ENCODE results near the gene UBE2O.

The UBE2O gene

DNA sequence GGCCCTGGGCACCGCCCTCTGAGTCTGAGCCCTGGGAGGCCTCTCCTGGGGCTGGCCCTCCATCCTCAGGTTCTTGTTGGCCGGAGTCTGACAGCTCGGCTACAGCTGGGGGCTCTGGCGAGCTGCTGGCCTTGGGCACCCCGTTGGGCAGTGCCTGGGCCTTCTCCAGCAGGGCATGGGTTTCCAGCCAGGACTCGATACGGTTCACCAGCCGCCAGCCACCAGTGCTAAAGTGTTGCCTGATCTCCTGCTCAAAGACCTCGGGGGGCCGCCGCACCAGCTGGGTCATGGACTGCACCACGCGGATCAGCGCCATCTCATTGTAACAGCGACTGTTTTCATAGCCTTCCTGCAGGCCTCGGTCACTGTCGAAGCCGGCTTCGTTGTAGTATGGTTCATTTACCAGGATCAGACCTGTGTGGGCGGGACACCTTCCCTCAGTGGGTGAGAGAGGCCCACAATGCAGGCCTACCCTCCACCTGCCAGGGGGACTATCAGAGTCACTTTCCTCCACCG is 61.7 kb downstream of the UBE2O start:
- no peak for DNase-seq (ENCODE audit: low spot score)
- no peak overlapping the region for H3K4me3 ChIP-seq (ENCODE audit: low read length in 2 of 2)
- no peak overlapping the region for H3K18ac ChIP-seq (ENCODE audit: low read length)
- H2AFZ ChIP-seq (ENCODE audit: low read length) = no peak overlapping the region
- H3K36me3 ChIP-seq (replicated peaks in 1 of 2; ENCODE audit: control insufficient read depth in 2 of 2, insufficient read depth in 2 of 2, low read length in 2 of 2) = peaks cover 36 to 75% of the 10 kb centered on the region in 2 donors
- no peak overlapping the region for H2BK120ac ChIP-seq (ENCODE audit: low read depth, low read length)
- no peak overlapping the region for H2BK12ac ChIP-seq (ENCODE audit: low read length)
- H4K8ac ChIP-seq (ENCODE audit: low read depth, low read length) = no peak overlapping the region
- no peak overlapping the region for H3K27ac ChIP-seq (replicated peaks; ENCODE audit: low read length)
- H2BK15ac ChIP-seq (ENCODE audit: low read length) = no peak overlapping the region
- H3K14ac ChIP-seq (ENCODE audit: low read length) = no peak overlapping the region
- H3K9ac ChIP-seq (ENCODE audit: low read depth, low read length, poor library complexity) = no peak overlapping the region
- no CpG with 5 or more reads among the region's 21 CpGs for WGBS, 2 donors (ENCODE audit: extremely low coverage in 2 of 2, insufficient read length in 2 of 2, insufficient replicate concordance in 1 of 2)
- H2BK5ac ChIP-seq (ENCODE audit: low read length) = no peak overlapping the region
- no peak overlapping the region for H3K4ac ChIP-seq (ENCODE audit: low read length)
- H3K9me3 ChIP-seq (replicated peaks in 1 of 2; ENCODE audit: control insufficient read depth in 2 of 2, insufficient read depth in 1 of 2, low read depth in 1 of 2, low read length in 2 of 2) = peaks cover 0 to 1% of the 10 kb centered on the region in 2 donors
- no peaks in the 10 kb centered on the region for H3K27me3 ChIP-seq (ENCODE audit: control insufficient read depth in 3 of 3, insufficient read depth in 3 of 3, low read depth in 1 of 3, low read length in 3 of 3)
- peaks cover 0 to 11% of the 10 kb centered on the region in 2 donors for H3K4me1 ChIP-seq (ENCODE audit: control insufficient read depth in 2 of 2, insufficient read depth in 1 of 2, low read depth in 1 of 2, low read length in 2 of 2)
- no peak overlapping the region for H3K23ac ChIP-seq (ENCODE audit: low read depth, low read length, poor library complexity)
- H3K4me2 ChIP-seq (ENCODE audit: insufficient read depth, low read length, poor library complexity, severe bottlenecking) = peak overlapping the region; percentile 23
- H4K91ac ChIP-seq (ENCODE audit: low read depth, low read length, poor library complexity) = no peak overlapping the region
- H3K79me1 ChIP-seq (ENCODE audit: low read depth, low read length) = peaks cover 4% of the 10 kb centered on the region
- no peak overlapping the region for H2AK5ac ChIP-seq (ENCODE audit: low read depth, low read length)

DNA sequence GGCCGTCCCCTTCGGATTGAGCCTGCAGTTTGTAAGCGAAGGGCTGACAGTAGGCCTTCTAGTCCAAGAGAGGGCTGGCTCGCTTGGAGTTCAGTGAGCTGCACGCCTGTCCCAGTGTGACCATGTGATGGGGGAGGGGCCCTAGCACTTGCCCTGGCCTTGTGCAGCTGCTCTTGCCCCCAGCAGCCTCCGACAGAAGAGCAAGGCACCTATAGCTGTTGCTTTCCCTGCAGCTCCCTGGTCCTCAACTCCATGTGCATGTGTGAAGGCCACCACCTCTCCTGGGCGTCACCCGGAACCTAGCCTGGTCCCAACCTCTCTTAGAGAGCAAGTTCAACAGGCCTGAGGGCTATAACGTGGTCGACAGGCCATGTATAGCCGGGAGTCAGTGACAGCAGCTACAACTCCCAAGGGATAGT is 62.9 kb downstream of the UBE2O start:
- H3K27ac ChIP-seq (replicated peaks; ENCODE audit: low read length) = no peak overlapping the region
- WGBS, 2 donors (ENCODE audit: extremely low coverage in 2 of 2, insufficient read length in 2 of 2, insufficient replicate concordance in 1 of 2) = no CpG with 5 or more reads among the region's 11 CpGs
- H3K4me1 ChIP-seq (ENCODE audit: control insufficient read depth in 2 of 2, insufficient read depth in 1 of 2, low read depth in 1 of 2, low read length in 2 of 2) = peaks cover 0 to 15% of the 10 kb centered on the region in 2 donors
- H4K8ac ChIP-seq (ENCODE audit: low read depth, low read length) = no peak overlapping the region
- H3K18ac ChIP-seq (ENCODE audit: low read length) = no peak overlapping the region
- no peak overlapping the region for H2AK5ac ChIP-seq (ENCODE audit: low read depth, low read length)
- H3K79me1 ChIP-seq (ENCODE audit: low read depth, low read length) = peaks cover 5% of the 10 kb centered on the region
- H3K23ac ChIP-seq (ENCODE audit: low read depth, low read length, poor library complexity) = peak overlapping the region; percentile 80
- no peak overlapping the region for H3K4ac ChIP-seq (ENCODE audit: low read length)
- H3K9ac ChIP-seq (ENCODE audit: low read depth, low read length, poor library complexity) = peak overlapping the region; percentile 50
- no peak overlapping the region for H3K14ac ChIP-seq (ENCODE audit: low read length)
- H2AFZ ChIP-seq (ENCODE audit: low read length) = no peak overlapping the region
- H2BK12ac ChIP-seq (ENCODE audit: low read length) = no peak overlapping the region
- H2BK15ac ChIP-seq (ENCODE audit: low read length) = peak overlapping the region; percentile 39
- H2BK5ac ChIP-seq (ENCODE audit: low read length) = peak overlapping the region; percentile 19
- peaks cover 2 to 6% (median 4%) of the 10 kb centered on the region in 3 experiments for H3K27me3 ChIP-seq (ENCODE audit: control insufficient read depth in 3 of 3, insufficient read depth in 3 of 3, low read depth in 1 of 3, low read length in 3 of 3)
- no peak overlapping the region for H4K91ac ChIP-seq (ENCODE audit: low read depth, low read length, poor library complexity)
- peaks cover 28 to 65% of the 10 kb centered on the region in 2 donors for H3K36me3 ChIP-seq (replicated peaks in 1 of 2; ENCODE audit: control insufficient read depth in 2 of 2, insufficient read depth in 2 of 2, low read length in 2 of 2)
- no peak overlapping the region for H3K4me2 ChIP-seq (ENCODE audit: insufficient read depth, low read length, poor library complexity, severe bottlenecking)
- no peak for DNase-seq (ENCODE audit: low spot score)
- no peak overlapping the region for H3K4me3 ChIP-seq (ENCODE audit: low read length in 2 of 2)
- peaks cover 0 to 4% of the 10 kb centered on the region in 2 donors for H3K9me3 ChIP-seq (replicated peaks in 1 of 2; ENCODE audit: control insufficient read depth in 2 of 2, insufficient read depth in 1 of 2, low read depth in 1 of 2, low read length in 2 of 2)
- H2BK120ac ChIP-seq (ENCODE audit: low read depth, low read length) = no peak overlapping the region

DNA sequence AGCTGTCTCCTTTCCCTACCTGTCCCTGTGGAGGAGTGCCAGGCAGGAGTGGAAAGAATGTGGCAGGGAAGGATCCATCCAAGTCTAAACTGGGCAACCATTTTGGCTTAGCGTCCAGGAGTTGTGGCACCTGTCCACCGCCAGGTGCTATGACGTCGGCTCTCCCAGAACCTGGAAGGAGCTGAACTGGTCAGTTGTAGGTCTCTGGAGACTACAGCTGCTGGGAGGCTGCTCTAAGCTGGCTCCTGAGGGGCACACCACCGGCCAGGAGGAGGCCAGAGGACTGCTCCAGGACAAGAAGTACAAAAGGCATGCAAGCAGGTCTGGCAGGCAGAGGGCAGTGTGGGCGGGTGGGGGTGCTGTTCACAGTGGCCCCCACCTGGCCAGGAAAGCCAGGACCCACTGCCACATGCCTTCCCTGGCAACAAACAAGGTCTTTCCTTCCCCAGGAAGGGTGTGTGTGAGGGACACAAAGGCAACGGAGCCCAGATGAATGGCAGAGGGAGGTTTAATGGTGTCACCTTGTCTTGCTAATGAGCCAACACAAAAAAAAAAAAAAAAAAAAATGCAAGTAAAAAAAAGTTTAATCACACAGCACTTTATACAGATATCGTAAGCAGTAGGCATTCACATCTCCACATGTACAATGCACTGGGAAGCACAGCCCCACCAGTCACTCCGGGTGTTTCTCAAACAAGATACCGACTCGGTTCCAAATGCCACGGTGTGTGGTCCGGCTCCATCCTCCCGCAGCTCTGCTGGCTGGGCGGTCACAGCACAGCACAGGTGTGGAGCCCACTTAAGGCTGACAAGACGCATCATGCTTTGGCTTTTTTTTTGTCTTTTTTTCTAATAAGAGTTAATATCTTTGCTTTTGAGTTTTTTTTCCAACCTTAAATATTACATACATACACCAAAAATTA is 63.7 kb downstream of the UBE2O start:
- H3K36me3 ChIP-seq (replicated peaks in 1 of 2; ENCODE audit: control insufficient read depth in 2 of 2, insufficient read depth in 2 of 2, low read length in 2 of 2) = peaks cover 27 to 60% of the 10 kb centered on the region in 2 donors
- no peak overlapping the region for H3K14ac ChIP-seq (ENCODE audit: low read length)
- peaks cover 2 to 10% (median 6%) of the 10 kb centered on the region in 3 experiments for H3K27me3 ChIP-seq (ENCODE audit: control insufficient read depth in 3 of 3, insufficient read depth in 3 of 3, low read depth in 1 of 3, low read length in 3 of 3)
- DNase-seq (ENCODE audit: low spot score) = no peak
- no peak overlapping the region for H3K4ac ChIP-seq (ENCODE audit: low read length)
- H3K9me3 ChIP-seq (replicated peaks in 1 of 2; ENCODE audit: control insufficient read depth in 2 of 2, insufficient read depth in 1 of 2, low read depth in 1 of 2, low read length in 2 of 2) = peaks cover 0 to 4% of the 10 kb centered on the region in 2 donors
- peak overlapping the region; percentile 15 for H3K18ac ChIP-seq (ENCODE audit: low read length)
- no peak overlapping the region for H4K91ac ChIP-seq (ENCODE audit: low read depth, low read length, poor library complexity)
- H2BK12ac ChIP-seq (ENCODE audit: low read length) = no peak overlapping the region
- peaks cover 0 to 15% of the 10 kb centered on the region in 2 donors for H3K4me1 ChIP-seq (ENCODE audit: control insufficient read depth in 2 of 2, insufficient read depth in 1 of 2, low read depth in 1 of 2, low read length in 2 of 2)
- H3K27ac ChIP-seq (replicated peaks; ENCODE audit: low read length) = no peak overlapping the region
- H2AFZ ChIP-seq (ENCODE audit: low read length) = no peak overlapping the region
- peaks cover 7% of the 10 kb centered on the region for H3K79me1 ChIP-seq (ENCODE audit: low read depth, low read length)
- no peak overlapping the region for H3K4me3 ChIP-seq (ENCODE audit: low read length in 2 of 2)
- no peak overlapping the region for H2BK5ac ChIP-seq (ENCODE audit: low read length)
- no peak overlapping the region for H3K4me2 ChIP-seq (ENCODE audit: insufficient read depth, low read length, poor library complexity, severe bottlenecking)
- H4K8ac ChIP-seq (ENCODE audit: low read depth, low read length) = no peak overlapping the region
- peak overlapping the region; percentile 30 for H3K9ac ChIP-seq (ENCODE audit: low read depth, low read length, poor library complexity)
- WGBS, 2 donors (ENCODE audit: extremely low coverage in 2 of 2, insufficient read length in 2 of 2, insufficient replicate concordance in 1 of 2) = no CpG with 5 or more reads among the region's 16 CpGs
- H2AK5ac ChIP-seq (ENCODE audit: low read depth, low read length) = no peak overlapping the region
- H2BK15ac ChIP-seq (ENCODE audit: low read length) = no peak overlapping the region
- no peak overlapping the region for H2BK120ac ChIP-seq (ENCODE audit: low read depth, low read length)
- H3K23ac ChIP-seq (ENCODE audit: low read depth, low read length, poor library complexity) = no peak overlapping the region

Measured in neuronal stem cell (in vitro differentiated cells).